ENCODE data around the gene ATP13A3.

GRCh38 chr3:194446172-194446571 is 40.6 kb downstream of the ATP13A3 start:
- TF ChIP-seq CTCF (IDR thresholded peaks at IDR 0.05) = no peak
- no peak for TF ChIP-seq POLR2A (IDR thresholded peaks at IDR 0.05)
- no peak for TF ChIP-seq POLR2AphosphoS5 (IDR thresholded peaks at IDR 0.05)
- TF ChIP-seq EP300 (IDR thresholded peaks at IDR 0.05) = no peak

Measured in gastroesophageal sphincter (tissue), 3 donors.